GM12801 (cell line): ENCODE data around the gene CHMP6.

Experiments used
- TF ChIP-seq, protein P1 (sequence below): IDR thresholded peaks from one replicate; pipeline ENCODE4 v1.5.1; 2011; ENCODE audit warnings: control low read depth; ENCODE audit not compliant: insufficient read length; ENCODE audit errors: extremely low read depth

CHMP6 gene

DNA sequence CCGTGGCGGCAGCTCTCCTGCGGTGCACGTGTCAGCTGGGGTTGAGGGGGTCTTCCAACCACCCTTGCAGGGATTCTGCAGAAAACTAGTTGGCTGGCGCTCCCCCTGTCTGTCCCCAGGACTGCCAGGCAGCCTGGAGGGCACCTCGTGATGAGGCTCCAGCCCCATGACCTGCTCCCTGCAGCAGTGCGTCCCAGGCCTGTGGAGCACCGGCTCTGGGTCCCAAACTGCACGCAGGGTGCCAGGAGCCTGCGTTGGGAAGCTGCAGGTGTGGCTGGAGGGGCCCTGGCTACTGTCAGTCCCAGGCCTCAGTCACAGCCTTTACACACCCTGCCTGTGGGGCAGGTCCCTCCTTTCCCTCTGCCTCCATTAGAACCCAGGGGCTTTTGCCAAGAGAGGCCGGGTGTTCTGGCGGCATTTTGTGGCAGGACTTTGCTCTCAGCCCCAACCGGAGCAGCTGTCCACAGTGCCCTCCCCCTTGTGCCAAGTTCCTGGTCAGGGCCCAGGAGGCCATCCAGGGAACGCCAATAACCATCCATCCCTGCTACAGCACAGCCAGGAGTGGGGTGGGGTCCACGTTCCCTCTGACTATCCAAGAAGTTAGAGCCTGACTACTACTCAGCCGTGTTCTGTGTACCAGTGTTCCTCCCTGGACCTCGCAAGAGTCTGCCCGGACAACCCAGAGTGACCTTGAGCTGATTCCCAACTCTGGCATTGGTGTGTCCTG lies 9.2 kb downstream of the CHMP6 start:
- TF ChIP-seq, protein P1, sequence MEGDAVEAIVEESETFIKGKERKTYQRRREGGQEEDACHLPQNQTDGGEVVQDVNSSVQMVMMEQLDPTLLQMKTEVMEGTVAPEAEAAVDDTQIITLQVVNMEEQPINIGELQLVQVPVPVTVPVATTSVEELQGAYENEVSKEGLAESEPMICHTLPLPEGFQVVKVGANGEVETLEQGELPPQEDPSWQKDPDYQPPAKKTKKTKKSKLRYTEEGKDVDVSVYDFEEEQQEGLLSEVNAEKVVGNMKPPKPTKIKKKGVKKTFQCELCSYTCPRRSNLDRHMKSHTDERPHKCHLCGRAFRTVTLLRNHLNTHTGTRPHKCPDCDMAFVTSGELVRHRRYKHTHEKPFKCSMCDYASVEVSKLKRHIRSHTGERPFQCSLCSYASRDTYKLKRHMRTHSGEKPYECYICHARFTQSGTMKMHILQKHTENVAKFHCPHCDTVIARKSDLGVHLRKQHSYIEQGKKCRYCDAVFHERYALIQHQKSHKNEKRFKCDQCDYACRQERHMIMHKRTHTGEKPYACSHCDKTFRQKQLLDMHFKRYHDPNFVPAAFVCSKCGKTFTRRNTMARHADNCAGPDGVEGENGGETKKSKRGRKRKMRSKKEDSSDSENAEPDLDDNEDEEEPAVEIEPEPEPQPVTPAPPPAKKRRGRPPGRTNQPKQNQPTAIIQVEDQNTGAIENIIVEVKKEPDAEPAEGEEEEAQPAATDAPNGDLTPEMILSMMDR = no peak

DNA sequence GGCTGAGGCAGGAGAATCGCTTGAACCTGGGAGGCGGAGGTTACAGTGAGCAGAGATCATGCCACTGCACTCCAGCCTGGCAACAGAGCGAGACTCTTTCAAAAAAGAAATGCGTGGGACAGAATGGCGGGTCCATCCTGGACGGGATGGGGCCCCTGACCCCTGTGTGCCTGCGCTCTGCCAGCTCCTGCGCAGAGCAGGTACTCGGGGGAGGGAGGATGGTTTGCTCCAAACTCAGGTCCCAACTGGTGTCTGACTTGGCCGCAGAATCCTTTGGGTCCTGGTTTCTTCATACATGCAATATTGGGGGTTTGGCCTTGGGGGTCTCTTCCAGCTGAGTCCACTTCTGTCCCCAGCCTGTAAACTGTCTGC lies 10.4 kb downstream of the CHMP6 start:
- TF ChIP-seq, protein P1 = no peak

DNA sequence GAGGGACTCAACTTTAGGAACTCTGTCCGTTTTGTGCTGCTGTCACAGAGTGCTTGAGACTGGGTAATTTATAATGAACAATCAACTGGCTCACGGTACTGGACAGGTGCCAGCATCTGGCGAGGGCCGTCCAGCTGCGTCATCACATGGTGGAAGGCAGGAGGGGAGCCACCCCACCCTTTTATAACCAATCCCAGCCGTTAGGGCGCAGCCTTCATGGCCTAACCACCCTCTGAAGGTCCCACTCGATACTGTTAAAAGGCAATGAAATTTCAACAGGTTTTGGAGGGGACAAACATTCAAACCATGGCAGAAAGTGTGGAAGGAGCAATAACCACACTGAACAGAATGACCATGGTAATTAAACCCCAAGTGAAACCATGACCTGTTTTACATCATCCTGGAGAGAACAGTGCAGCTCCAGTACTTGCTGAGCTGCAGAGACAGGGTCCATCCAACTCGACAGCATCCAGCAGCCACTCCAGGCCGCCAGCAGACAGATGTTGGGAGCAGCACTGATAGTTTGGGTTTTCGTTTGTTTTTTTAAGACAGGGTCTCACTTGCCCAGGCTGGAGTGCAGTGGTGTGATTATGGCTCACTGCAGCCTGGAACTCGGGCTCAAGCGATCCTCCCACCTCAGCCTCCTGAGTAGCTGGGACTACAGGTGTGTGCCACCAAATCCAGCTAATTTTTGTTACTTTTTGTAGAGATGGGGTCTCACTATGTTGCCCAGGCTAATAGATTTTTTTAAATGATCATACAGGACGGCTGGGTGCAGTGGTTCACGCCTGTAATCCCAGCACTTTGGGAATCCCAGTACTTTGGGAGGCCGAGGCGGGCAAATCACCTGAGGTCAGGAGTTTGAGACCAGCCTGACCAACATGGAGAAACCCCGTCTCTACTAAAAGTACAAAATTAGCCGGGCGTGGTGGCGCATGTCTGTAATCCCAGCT lies 11.0 kb downstream of the CHMP6 start:
- TF ChIP-seq, protein P1 = no peak

DNA sequence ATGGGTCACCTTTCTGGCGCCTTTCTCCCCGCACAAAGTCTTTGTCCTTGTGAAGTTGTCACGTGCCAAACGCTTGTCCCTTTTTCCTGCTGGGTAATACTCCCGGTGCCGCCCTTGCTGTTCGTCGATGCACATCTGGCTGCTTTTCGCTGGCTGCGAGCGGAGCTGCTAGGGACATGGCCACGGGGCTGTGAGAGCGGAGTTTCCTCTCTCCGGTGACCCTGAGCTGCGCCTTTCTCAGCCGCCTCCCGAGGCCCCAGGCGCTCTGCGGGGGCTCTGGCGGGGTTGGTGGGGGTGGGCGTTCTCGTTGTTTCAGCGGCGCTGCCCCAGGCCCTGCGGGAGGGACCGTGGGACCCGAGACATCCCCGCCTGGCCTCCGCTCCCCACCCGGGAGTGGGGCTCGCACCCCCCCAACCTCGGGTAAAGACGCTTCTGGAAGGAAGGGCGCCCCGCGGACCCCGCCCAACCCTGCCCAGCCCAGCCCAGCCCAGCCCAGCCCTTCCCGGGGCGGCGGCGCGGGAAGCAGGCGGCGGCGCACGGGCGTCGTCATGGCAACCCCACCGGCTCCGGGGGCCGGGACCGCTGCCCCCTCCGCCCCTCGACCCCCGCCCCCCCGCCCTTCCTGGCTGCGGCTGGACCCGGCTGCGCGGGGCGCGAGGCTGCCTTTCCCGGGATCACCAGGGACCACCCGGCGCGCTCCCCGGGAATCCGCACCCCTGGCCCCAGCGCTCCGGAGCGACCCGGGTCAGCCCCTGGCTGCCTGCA lies 12.3 kb downstream of the CHMP6 start:
- TF ChIP-seq, protein P1 = no peak

DNA sequence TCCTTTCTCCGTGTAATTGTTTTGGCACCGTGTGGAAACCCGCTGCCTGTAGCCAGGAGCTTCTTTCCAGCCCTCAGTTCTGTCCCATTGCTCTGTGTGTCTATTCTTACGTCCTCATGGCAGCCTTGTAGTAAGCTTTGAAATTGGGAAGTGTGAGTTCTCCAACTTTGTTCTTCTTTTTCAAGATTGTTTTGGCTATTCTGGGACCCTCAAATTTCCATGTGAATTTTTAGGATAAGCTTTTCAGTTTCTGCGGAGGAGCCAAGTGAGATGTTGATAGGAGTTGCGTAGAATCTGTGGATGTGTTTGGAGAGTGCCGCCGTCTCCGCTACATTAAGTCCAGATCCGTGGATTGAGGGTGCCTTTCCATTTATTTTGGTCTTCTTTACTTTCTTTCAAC lies 15.2 kb downstream of the CHMP6 start:
- TF ChIP-seq, protein P1 = no peak

DNA sequence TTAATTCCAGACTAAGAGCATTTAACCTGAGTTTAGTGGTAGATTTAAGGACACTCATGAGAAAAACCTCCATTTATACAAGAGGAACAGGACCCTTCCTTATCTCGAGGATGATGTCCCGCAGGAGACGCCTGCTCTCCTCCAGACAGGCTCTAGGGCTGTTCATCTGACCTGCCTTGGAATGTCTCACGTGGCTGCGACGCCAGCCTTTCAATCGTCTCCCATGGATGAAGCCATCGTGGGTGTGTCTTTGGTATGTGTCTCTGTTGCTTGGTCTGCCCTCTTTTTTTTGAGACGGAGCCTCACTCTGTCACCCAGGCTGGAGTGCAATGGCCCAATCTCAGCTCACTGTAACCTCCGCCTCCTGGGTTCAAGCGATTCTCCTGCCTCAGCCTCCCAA lies 16.5 kb downstream of the CHMP6 start:
- TF ChIP-seq, protein P1 = no peak

DNA sequence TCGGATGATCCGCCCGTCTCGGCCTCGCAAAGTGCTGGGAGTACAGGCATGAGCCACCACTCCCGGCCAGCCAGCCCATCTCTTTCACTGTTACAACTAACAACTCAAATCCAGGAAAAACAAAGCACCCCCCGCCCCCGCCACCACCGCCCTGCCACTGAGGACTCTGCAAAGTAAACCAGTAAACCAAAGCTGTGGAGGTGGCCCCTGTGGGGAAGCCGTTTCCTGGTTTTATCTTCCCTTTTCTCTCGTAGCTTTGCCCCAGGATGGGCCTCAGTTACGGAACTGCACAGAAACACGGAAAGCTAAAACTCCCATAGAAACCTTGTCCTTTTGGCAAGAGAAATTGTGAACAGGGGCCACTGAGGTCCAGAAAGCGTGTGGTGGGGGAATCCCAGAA lies 17.5 kb downstream of the CHMP6 start:
- TF ChIP-seq, protein P1 = no peak
